ENCODE measurements around the gene GPR33.
"Not testable (repeated sequence)": the region's sequence is repeated elsewhere in the genome, so short reads cannot be mapped to it uniquely, and the experiment has no call there.

Gene GPR33

DNA sequence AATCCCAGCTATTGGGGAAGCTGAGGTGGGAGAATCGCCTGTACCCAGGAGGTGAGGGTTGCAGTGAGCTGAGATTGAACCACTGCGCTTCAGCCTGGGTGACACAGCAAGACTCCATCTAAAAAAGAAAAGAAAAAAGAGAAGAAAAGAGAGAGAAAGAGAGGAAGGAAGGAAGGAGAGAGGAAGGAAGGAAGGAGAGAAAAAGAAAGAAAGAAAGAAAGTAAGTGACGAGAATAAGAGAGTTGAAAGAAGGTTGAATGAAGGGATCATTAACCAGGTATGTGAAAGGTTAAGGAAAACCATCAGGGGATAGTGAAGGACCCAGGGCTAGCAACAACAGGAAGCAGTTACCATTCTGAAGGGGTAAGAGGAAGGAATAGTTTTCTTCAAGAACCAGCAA, 26.3 kb downstream of the GPR33 start:
- no peak for DNase-seq (ENCODE audit: low read depth)

DNA sequence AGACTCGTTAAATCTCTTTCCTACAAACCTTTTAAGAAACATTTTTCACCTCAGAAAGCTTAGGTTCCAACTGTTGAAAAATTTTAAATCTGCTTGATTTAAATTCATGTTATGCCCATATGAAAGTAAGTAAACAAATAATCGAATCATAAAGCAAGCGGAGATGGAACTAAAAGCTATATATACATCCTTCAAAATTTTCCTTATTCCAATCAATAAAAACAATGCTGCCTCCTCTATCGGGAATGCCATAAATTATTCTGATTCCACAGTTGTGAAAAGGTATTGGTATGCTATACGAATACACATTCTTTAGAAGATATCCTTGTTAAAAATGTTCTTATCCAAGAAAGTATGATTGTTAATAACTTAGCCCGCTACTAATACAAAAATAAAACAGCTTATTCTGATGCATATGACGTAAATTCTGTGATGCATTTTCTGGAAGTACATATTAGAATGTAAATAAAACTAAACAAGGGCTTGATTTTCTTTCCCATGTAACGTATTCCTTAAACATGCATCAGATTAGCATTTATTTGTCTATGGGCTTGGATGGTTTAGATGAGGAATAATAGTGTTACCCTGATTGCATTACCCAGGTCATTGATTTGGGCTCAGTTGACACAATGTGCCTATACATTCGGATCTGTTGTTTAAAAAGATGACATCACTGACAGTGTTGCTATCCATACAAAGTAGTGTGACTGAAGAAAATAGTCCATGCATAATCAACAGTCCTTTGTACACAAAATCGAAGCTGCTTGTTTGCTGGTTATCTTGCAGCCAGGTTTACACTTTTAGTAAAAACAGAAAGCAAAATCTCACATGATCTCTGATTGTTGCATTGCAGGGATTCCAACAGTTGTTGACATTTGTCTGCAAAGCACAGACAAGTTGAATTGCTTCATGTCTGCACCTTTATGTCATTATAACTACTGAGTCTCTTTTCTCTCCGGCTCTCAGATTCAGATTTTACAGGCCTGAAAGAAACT, 29.9 kb downstream of the GPR33 start:
- DNase-seq (ENCODE audit: low read depth) = no peak

GRCh38 chr14:31456841-31457664, 30.8 kb downstream of the GPR33 start, which contains the start of gene DTD2:
DTD2 (minus strand) TSS chr14:31457506; CDS start chr14:31457393, 113 bp downstream.
- peak; percentile 87 for DNase-seq (ENCODE audit: low read depth)

DNA sequence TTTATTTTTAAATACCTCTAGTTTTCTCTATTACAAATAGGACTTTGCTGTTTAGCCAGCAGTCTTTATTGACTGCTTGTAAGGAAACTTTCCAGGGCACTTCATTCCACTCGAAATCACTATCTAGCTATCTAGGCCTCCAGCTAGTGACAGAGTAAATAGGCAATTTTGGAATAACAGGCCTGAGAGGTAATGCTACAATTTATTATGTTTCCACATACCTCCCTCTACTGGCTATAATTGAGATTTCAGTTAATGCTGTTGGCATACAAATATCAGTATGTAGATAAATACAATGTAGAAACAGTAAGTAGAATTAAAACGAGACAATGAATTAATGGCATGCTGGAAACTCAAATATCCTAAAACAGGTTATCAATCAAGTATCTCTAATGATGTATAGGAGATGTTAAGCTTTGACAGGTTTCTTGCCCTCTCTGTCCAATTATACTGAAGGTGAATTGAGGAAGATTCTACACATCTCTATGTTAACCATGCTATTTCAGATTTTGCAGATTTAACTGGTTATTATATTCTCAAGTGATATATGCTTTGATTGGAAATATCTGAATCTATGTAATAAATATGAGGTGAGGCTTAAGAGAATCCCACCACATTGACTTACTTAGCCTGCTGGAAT, 37.7 kb downstream of the GPR33 start:
- DNase-seq (ENCODE audit: low read depth) = no peak

DNA sequence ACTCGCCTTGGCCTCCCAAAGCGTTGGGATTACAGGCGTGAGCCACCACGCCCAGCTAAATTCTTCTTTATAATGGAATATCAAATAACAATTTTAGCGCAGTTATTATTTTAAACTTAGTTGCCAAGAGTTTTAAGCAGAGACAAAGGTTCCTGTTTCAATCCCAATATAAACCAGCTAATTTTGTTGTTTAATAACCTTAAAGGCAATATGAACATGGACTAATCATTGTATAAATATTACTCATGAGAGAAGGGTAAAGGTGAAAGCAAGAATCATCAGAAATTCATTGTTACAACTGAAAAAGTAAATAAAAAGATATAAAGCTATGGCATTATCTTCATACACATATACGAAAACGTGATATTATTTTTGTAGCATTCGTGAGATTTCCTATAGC, 38.7 kb downstream of the GPR33 start:
- DNase-seq (ENCODE audit: low read depth) = no peak

- DNase-seq (ENCODE audit: low read depth) = no peak
Measured at GRCh38 chr14:31445703-31446102, 42.1 kb downstream of the GPR33 start.

GRCh38 chr14:31442284-31442683, 45.6 kb downstream of the GPR33 start:
- DNase-seq (ENCODE audit: low read depth) = no peak

DNA sequence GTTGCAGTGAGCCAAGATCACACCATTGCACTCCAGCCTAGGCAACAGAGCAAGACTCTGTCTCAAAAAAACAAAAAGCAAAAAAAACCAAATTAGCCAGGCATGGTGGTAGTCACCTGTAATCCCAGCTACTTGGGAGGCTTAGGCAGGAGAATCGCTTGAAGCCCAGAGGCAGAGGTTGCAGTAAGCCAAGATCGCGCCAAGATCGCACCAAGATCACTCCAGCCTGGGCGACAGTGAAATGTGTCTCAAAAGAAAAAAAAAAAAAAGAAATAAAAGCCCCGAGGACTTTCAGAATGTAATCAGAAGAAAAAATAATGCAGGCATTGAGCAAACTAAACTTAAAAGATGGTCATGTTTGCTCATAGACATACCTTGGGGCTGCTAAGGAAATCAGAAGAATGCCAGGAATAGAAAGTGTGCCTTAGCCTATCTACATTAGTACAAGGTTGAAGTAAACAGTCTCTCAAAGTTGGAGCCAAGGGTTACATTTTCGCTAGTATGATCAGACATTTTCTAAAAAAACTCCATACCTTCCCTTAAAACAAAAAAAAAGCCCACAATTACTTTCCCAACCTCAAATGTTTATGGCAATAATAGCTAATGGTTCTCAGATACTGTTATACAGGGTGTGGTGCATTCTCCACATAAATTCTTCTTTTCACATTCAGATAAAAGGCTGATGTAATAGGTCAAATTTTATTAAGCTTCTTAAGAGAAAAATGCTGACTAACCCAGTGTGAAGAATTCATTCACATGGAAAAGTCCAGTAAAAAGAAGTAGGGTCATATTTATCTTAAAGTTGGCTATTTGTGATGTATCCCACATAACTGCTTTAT, 46.3 kb downstream of the GPR33 start:
- DNase-seq (ENCODE audit: low read depth) = no peak

DNA sequence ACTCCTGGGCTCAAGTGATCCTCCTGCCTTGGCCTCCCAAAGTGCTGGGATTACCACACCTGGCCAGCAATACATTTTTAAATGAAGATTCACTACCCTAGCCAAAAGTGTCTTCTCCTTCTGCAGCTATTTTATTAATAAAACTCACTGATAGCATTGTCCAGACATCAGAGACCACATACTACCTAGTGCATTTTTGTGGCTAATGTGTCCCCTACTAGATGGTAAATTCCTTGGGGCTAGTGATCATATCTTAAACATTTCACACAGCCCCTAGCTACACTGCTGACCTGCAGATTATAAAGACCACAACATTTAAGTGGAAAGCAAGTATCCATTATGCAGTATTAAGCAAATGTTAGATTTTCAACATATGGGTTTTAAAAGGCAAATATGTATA, 47.6 kb downstream of the GPR33 start:
- DNase-seq (ENCODE audit: low read depth) = no peak

GRCh38 chr14:31439561-31439960, 48.3 kb downstream of the GPR33 start:
- no peak for DNase-seq (ENCODE audit: low read depth)

DNA sequence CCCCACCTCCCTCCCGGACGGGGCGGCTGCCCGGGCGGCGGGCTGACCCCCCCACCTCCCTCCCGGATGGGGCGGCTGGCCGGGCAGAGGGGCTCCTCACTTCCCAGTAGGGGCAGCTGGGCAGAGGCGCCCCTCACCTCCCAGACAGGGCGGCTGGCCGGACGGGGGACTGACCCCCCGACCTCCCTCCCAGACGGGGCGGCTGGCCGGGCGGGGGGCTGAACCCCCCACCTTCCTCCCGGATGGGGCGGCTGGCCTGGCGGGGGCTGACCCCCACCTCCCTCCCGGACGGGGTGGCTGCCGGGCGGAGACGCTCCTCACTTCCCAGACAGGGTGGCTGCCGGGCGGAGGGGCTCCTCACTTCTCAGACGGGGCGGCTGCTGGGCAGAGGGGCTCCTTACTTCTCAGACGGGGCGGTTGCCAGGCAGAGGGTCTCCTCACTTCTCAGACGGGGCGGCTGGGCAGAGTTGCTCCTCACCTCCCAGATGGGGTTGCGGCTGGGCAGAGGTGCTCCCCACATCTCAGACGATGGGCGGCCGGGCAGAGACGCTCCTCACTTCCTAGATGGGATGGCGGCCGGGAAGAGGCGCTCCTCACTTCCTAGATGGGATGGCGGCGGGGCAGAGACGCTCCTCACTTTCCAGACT, 50.7 kb downstream of the GPR33 start:
- DNase-seq (ENCODE audit: low read depth) = not testable (repeated sequence)

DNA sequence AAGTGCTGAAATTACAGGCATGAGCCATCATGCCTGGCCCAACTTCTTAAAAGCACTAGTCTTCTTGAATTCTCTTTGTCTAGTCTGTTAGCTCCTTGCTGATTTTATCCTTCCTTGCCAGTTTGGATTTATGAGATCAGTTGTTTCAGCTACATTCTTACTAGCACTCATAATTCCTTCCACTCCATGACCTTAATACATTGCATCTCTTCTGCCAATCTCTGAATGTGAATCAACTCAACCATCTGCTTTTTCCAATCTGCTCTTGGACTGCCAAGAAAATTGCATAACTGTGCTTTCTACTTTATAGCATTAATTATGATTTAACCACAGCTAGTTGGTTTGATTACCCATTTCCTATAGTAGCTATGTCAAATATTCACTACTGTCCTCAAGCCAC, 52.6 kb downstream of the GPR33 start:
- DNase-seq (ENCODE audit: low read depth) = no peak

Measured in stimulated activated CD4-positive, alpha-beta T cell treated with anti-CD3 and anti-CD28 coated beads, Interleukin-2, amount 100 ng/mL, for 4 hours (primary cell).